Erythroblast (primary cell): ENCODE measurements around the gene NDUFV3.

Experiments
- GATA1 ChIP-seq: IDR thresholded peaks from 2 replicates; pipeline ENCODE4 v1.6.1; 2011; ENCODE audit warnings: low read depth, mild to moderate bottlenecking, control low read depth, low read length, moderate library complexity
- POLR2A ChIP-seq: IDR thresholded peaks from 2 replicates; pipeline ENCODE4 v1.6.1; 2011; ENCODE audit warnings: mild to moderate bottlenecking, low read length

DNA sequence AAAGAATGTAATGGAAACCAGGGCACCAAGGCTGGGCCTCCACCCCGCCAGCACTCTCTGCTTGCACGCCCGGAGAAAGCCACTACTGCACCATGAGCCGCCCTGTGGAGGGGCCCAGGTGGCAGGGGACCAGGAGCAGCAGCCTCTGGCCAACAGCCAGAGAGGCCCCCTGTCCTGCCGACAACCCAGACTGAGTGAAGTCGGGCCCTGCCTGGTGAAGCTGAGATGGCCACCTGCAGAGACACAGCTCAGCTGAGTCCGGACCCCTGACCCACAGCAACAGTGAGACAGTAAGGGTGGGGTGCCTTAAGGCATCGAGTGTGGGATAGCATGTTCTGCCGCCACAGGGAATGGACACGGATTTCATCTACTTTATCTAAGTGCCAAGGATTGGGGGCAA, 42.6 kb upstream of the NDUFV3 start:
- TF ChIP-seq POLR2A, result no peak
- no peak for TF ChIP-seq GATA1
